CD14-positive monocyte (primary cell): ENCODE results near the gene ERC1. TPM values are rescaled to one million over a fixed set of nuclear protein-coding genes. Genes with fewer than 3 reads are reported as not detected.

Source experiments
- DNase-seq, 3 donors: peaks; one replicate each; pipeline ENCODE4 v3.0.0-alpha.2; 2011 to 2022
- H2AFZ ChIP-seq: 2 replicates; pipeline ENCODE4 v1.6.0; 2012; ENCODE audit warnings: mild to moderate bottlenecking, low read depth, low read length, inconsistent platforms; ENCODE audit not compliant: insufficient read depth, poor library complexity, severe bottlenecking
- H3K27ac ChIP-seq, 2 donors: 1 replicate in 1 of 2; 2 replicates in 1 of 2; pipeline ENCODE4 v1.5.1; 2012 to 2013; ENCODE audit warnings: low read length in 2 of 2, control low read depth in 1 of 2, inconsistent platforms in 1 of 2, low read depth in 1 of 2, mild to moderate bottlenecking in 1 of 2
- H3K27me3 ChIP-seq, 2 donors: one replicate each; pipeline versions ENCODE4 v1.6.0 to v1.6.1; 2011 to 2013; ENCODE audit warnings: low read length in 2 of 2; ENCODE audit not compliant: control insufficient read depth in 2 of 2, insufficient read depth in 2 of 2
- H3K36me3 ChIP-seq, 2 donors: replicated peaks in 1 of 2; 1 replicate in 1 of 2; 2 replicates in 1 of 2; pipeline versions ENCODE4 v1.5.1 to v1.6.1; 2012 to 2013; ENCODE audit warnings: low read length in 2 of 2, control low read depth in 1 of 2, inconsistent platforms in 1 of 2, mild to moderate bottlenecking in 1 of 2; ENCODE audit not compliant: insufficient read depth in 2 of 2, control insufficient read depth in 1 of 2
- H3K4me1 ChIP-seq, 2 donors: 1 replicate in 1 of 2; 2 replicates in 1 of 2; pipeline versions ENCODE4 v1.5.1 to v1.6.1; 2012 to 2013; ENCODE audit warnings: low read length in 2 of 2, control low read depth in 1 of 2, inconsistent platforms in 1 of 2, mild to moderate bottlenecking in 1 of 2, moderate library complexity in 1 of 2; ENCODE audit not compliant: insufficient read depth in 2 of 2, control insufficient read depth in 1 of 2
- H3K4me2 ChIP-seq: replicated peaks from 2 replicates; pipeline ENCODE3; 2012; ENCODE audit warnings: low read length, moderate library complexity, mild to moderate bottlenecking; ENCODE audit not compliant: poor library complexity, severe bottlenecking; ENCODE audit errors: extremely low read depth
- H3K4me3 ChIP-seq, 3 experiments: fragments of 200-600 bp in 1 of 3; sonication (generic) in 1 of 3; replicated peaks in 1 of 3; 1 replicate in 2 of 3; 2 replicates in 1 of 3; pipeline ENCODE4 v1.5.1; 2011 to 2013; ENCODE audit warnings: low read length in 3 of 3, mild to moderate bottlenecking in 3 of 3, control low read depth in 2 of 3, low read depth in 2 of 3, inconsistent platforms in 1 of 3, moderate library complexity in 1 of 3
- H3K79me2 ChIP-seq: 2 replicates; pipeline ENCODE4 v1.6.0; 2012; ENCODE audit warnings: mild to moderate bottlenecking, control low read depth, inconsistent platforms, low read length, moderate library complexity; ENCODE audit not compliant: insufficient read depth
- H3K9ac ChIP-seq: 2 replicates; pipeline ENCODE4 v1.6.0; 2017; ENCODE audit warnings: low read length, mild to moderate bottlenecking; ENCODE audit not compliant: insufficient read depth, poor library complexity, severe bottlenecking
- H3K9me3 ChIP-seq, 2 donors: replicated peaks in 1 of 2; 1 replicate in 1 of 2; 2 replicates in 1 of 2; pipeline versions ENCODE4 v1.5.1 to v1.6.1; 2012 to 2013; ENCODE audit warnings: low read length in 2 of 2, control low read depth in 1 of 2; ENCODE audit not compliant: control insufficient read depth in 1 of 2, insufficient read depth in 1 of 2
- H4K20me1 ChIP-seq: 2 replicates; pipeline ENCODE4 v1.6.0; 2012; ENCODE audit warnings: mild to moderate bottlenecking, low read length, control low read depth, moderate library complexity; ENCODE audit not compliant: insufficient read depth
- H3K27ac Mint-ChIP-seq, 7 donors: one replicate each; pipeline ENCODE4 v1.8.0; 2020; ENCODE audit warnings: mild to moderate bottlenecking in 7 of 7, mixed read lengths in 7 of 7, moderate library complexity in 6 of 7, inconsistent platforms in 2 of 7
- H3K27me3 Mint-ChIP-seq, 3 donors: one replicate each; pipeline ENCODE4 v1.8.0; 2021 to 2022; ENCODE audit warnings: low read depth in 3 of 3, mild to moderate bottlenecking in 3 of 3, mixed read lengths in 3 of 3, moderate library complexity in 3 of 3, inconsistent platforms in 1 of 3
- H3K36me3 Mint-ChIP-seq, 2 donors: one replicate each; pipeline ENCODE4 v1.8.0; 2020; ENCODE audit warnings: mixed read lengths in 2 of 2, inconsistent platforms in 1 of 2, mild to moderate bottlenecking in 1 of 2
- H3K4me1 Mint-ChIP-seq: one replicate; pipeline ENCODE4 v1.8.0; 2020; ENCODE audit warnings: mild to moderate bottlenecking, mixed read lengths
- H3K4me3 Mint-ChIP-seq, 2 donors: one replicate each; pipeline ENCODE4 v1.8.0; 2020; ENCODE audit warnings: mild to moderate bottlenecking in 2 of 2, mixed read lengths in 2 of 2, moderate library complexity in 1 of 2
- H3K9me3 Mint-ChIP-seq, 7 donors: one replicate each; pipeline ENCODE4 v1.8.0; 2020 to 2022; ENCODE audit warnings: mixed read lengths in 7 of 7, mild to moderate bottlenecking in 6 of 7, moderate library complexity in 6 of 7, inconsistent platforms in 2 of 7
- WGBS: methylation state at CpG from one replicate; pipeline ENCODE4 v1.1.5; 2013; ENCODE audit warnings: missing lambda C conversion rate; ENCODE audit not compliant: insufficient coverage; 5-methylcytosine and 5-hydroxymethylcytosine counted together
- intact Hi-C, 2 donors: fragments of 100-400 bp; cut with micrococcal nuclease; formaldehyde crosslinking; loops; one replicate each; pipeline versions ENCODE4 v1.15.0 to v1.15.1; 2023
- polyA plus RNA-seq, 3 donors: library from polyadenylated mRNA; depleted of rRNA in 1 of 3; unstranded in 2 of 3; stranded (reverse) in 1 of 3; fragments of 300-500 nt in 2 of 3; fragments of >200 nt in 1 of 3; fragmentation: Illumina TruSeq in 2 of 3; gene quantifications; 1 replicate in 2 of 3; 2 replicates in 1 of 3; pipeline ENCODE4 v1.2.3, GENCODE V29; 2012 to 2021
- TF ChIP-seq, protein P1 (sequence below): fragments of 200-600 bp; IDR thresholded peaks from one replicate; pipeline ENCODE4 v1.8.0; 2022; ENCODE audit warnings: antibody characterized with exemption, mild to moderate bottlenecking

The ERC1 gene
- polyA plus RNA-seq, 3 donors, result 4.0 to 14.3 (median 5.1) TPM

DNA sequence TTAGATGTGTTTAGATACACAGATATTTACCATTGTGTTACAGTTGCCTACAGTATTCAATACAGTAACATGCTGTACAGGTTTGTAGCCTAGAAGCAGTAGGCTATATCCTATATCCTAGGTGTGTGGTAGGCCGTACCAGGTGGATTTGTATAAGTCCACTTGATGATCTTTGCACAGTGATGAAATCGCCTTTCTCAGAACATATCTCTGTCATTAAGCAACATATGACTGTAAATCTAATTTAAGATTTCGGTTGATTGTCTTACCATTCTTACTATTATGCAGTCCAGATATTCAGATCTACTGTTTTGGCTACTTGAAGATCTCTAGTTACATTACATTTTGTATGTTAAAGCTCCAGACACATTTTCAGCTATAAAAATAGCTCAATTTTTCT, 39.8 kb downstream of the ERC1 start:
- no CpG with 5 or more reads among the region's 3 CpGs for WGBS
- intact Hi-C loops, result no loop called here
- H3K27ac Mint-ChIP-seq, result no peak overlapping the region

DNA sequence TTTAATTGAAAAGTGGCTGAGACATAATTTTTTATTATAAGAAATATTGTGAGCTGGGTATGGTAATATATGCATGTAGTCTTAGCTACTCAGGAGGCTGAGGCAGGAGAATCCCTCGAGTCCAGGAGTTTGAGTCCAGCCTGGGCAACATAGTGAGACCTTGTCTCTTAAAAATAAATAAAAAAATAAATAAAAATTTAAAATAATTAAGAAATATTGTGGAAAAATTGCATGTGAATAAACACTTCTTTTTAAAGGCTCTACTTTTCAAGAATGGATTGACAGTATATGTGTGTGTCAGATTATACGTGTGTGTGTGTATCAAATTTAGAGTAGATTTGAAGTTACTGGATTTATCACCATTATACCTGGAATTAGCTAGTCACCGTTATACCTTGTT, 43.2 kb downstream of the ERC1 start:
- peaks cover 0 to 4% (median 1%) of the 10 kb centered on the region in 3 donors for H3K27me3 Mint-ChIP-seq

More for the DNA sequence above, 39.8 kb downstream of the ERC1 start:
- no peaks in the 10 kb centered on the region for H4K20me1 ChIP-seq
- no peak for DNase-seq
- no peaks in the 10 kb centered on the region for H3K4me1 Mint-ChIP-seq
- no peak overlapping the region for H3K9ac ChIP-seq
- no peak overlapping the region for H3K4me3 ChIP-seq
- H3K4me3 Mint-ChIP-seq, result no peak overlapping the region
- peaks cover 0 to 2% (median 1%) of the 10 kb centered on the region in 3 donors for H3K27me3 Mint-ChIP-seq
- H3K36me3 Mint-ChIP-seq, result peaks cover 31 to 58% of the 10 kb centered on the region in 2 donors
- no peaks in the 10 kb centered on the region for H3K9me3 ChIP-seq
- H3K9me3 Mint-ChIP-seq, result peaks cover 0 to 7% (median 2%) of the 10 kb centered on the region in 7 donors
- H3K27me3 ChIP-seq, result no peaks in the 10 kb centered on the region
- TF ChIP-seq, protein P1, sequence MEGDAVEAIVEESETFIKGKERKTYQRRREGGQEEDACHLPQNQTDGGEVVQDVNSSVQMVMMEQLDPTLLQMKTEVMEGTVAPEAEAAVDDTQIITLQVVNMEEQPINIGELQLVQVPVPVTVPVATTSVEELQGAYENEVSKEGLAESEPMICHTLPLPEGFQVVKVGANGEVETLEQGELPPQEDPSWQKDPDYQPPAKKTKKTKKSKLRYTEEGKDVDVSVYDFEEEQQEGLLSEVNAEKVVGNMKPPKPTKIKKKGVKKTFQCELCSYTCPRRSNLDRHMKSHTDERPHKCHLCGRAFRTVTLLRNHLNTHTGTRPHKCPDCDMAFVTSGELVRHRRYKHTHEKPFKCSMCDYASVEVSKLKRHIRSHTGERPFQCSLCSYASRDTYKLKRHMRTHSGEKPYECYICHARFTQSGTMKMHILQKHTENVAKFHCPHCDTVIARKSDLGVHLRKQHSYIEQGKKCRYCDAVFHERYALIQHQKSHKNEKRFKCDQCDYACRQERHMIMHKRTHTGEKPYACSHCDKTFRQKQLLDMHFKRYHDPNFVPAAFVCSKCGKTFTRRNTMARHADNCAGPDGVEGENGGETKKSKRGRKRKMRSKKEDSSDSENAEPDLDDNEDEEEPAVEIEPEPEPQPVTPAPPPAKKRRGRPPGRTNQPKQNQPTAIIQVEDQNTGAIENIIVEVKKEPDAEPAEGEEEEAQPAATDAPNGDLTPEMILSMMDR, result no peak
- peaks cover 5% of the 10 kb centered on the region for H3K79me2 ChIP-seq
- no peaks in the 10 kb centered on the region for H3K4me1 ChIP-seq
- H3K4me2 ChIP-seq, result no peak overlapping the region
- peaks cover 15 to 69% of the 10 kb centered on the region in 2 donors for H3K36me3 ChIP-seq
- no peak overlapping the region for H3K27ac ChIP-seq
- no peak overlapping the region for H2AFZ ChIP-seq

More for the DNA sequence above, 43.2 kb downstream of the ERC1 start:
- Mint-ChIP-seq H3K27ac (no peak overlapping the region), H3K4me3 (no peak overlapping the region), H3K36me3 (peaks cover 20 to 57% of the 10 kb centered on the region in 2 donors), H3K4me1 (no peaks in the 10 kb centered on the region), H3K9me3 (peaks cover 0 to 5% (median 0%) of the 10 kb centered on the region in 7 donors)
- Histone ChIP-seq H3K79me2 (no peaks in the 10 kb centered on the region), H3K4me2 (no peak overlapping the region), H3K9ac (no peak overlapping the region), H3K4me1 (no peaks in the 10 kb centered on the region), H3K36me3 (peaks cover 4 to 50% of the 10 kb centered on the region in 2 donors), H4K20me1 (no peaks in the 10 kb centered on the region), H3K27me3 (no peaks in the 10 kb centered on the region), H3K4me3 (no peak overlapping the region), H3K9me3 (no peaks in the 10 kb centered on the region), H2AFZ (no peak overlapping the region), H3K27ac (no peak overlapping the region)
- no peak for DNase-seq
- no CpG with 5 or more reads among the region's 3 CpGs for WGBS
- intact Hi-C loops, result no loop called here
- TF ChIP-seq, protein P1, result no peak
